Stimulated activated CD8-positive, alpha-beta memory T cell treated with anti-CD3 and anti-CD28 coated beads, Interleukin-15, amount 100 ng/mL, for 4 hours (primary cell): ENCODE data around the gene DPY19L2.
"Not testable (repeated sequence)": the region's sequence is repeated elsewhere in the genome, so short reads cannot be mapped to it uniquely, and the experiment has no call there.

Source experiments
- DNase-seq, 2 donors: peaks; one replicate each; pipeline ENCODE4 v3.0.0-alpha.2; 2020; ENCODE audit warnings: low read depth in 2 of 2

Gene DPY19L2

GRCh38 chr12:63537838-63538237, 130.5 kb downstream of the DPY19L2 start:
- not testable (repeated sequence) for DNase-seq

- not testable (repeated sequence) for DNase-seq
Measured at GRCh38 chr12:63529641-63530040, 138.7 kb downstream of the DPY19L2 start.

DNA sequence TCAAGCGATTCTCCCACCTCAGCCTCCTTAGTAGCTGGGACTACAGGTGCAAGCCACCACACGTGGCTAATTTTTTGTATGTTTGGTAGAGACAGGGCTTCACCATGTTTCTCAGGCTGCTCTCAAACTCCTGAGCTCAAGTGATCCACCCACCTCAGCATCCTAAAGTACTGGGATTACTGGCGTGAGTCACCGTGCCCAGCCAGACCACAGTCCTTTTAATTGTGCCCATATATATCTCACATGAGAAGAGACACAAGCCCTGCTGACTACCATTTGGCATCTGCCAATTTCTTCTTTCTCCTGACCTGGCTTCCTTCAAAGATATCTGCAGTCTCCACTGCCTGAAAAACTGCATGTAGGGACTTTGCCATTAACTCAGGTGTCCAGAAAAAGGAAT, 142.5 kb downstream of the DPY19L2 start:
- no peak for DNase-seq

- no peak for DNase-seq
Measured at GRCh38 chr12:63521706-63522105, 146.6 kb downstream of the DPY19L2 start.
